Measurements from ENCODE around the gene FRA10AC1.
A peak's percentile ranks its signal among the peaks of the same experiment; 100 is the strongest.
"Not testable (repeated sequence)": the region's sequence is repeated elsewhere in the genome, so short reads cannot be mapped to it uniquely, and the experiment has no call there.

FRA10AC1 gene

DNA sequence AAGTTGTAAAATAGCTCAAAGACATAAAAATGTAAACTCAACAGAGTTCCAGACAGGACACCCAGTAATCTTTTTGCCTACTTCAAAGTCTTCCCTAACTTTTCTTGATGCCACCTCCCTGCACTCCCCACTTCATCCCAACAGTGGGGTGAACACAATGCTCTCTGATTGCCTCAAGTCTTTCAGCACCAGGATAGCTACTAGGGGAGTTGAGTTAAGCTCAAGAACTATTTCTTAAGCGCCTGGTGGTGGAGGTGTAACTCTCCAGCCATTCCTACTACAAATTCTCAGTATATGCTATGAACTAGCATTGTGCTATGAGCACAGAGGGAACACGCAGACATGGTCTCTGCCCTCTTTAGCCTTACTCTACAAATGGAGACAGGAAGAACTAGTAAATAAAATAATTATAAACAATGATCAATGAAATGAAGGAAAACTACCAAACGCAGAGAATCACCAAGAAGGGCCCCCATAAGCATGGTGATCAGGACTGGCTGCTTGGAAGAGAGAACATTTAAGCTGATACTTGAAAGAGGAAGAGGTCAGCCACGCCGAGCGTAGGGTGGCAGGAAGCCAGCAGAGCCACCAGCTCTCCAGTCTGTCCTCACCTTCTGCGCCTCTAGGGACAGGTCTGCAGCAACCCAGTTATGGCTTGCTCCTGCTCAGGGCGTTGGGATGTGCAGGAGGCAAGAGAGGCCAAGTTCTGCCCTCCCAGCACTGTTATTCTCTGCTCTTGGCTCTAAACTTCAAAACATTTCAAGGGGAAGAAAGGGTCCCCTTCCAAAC is 16.7 kb upstream of the FRA10AC1 start:
- no peak for TF ChIP-seq POLR2A (IDR thresholded peaks at IDR 0.05; ENCODE audit: low read depth, low read length)
- no peak for DNase-seq (ENCODE audit: insufficient read length, low spot score)
- FAIRE-seq: no peak

DNA sequence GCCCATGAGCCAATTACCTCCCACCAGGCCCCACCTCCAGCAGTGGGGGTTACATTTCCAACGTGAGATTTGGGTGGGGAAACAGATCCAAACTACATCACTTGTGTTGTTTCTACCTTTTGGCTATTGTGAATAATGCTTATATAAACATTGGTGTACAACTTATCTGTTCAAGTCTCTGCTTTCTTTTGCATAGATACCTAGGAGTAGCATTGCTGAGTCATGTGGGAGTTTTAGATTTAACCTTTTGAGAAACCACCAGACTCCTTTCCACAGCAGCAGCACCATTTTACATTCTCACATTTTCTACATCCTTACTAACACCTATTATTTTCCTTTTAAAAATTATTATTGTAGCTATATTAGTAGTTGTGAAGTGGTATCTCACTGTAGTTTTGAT is 14.4 kb upstream of the FRA10AC1 start:
- no peak for DNase-seq (ENCODE audit: insufficient read length, low spot score)
- FAIRE-seq: no peak
- TF ChIP-seq POLR2A (IDR thresholded peaks at IDR 0.05; ENCODE audit: low read depth, low read length): no peak

DNA sequence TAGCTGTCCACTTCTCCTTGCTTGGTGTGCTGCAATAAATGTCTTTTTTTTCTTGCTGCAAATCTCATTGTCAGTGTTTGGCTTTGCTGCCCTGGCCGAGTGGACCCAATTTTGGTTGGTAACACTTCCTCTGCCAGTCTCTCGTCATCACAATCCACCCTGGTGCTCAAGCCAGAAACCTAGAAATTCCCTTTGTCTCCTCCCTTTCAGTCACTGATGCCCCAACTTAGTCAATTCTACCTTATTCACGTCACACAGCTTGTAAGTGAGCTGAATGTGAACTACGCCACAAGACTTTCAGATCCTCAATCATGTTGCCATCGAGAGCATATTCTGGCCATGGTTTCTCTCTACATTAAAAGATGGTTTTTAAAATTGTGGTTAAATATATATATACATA is 13.0 kb upstream of the FRA10AC1 start:
- DNase-seq (ENCODE audit: insufficient read length, low spot score): no peak
- FAIRE-seq: no peak

DNA sequence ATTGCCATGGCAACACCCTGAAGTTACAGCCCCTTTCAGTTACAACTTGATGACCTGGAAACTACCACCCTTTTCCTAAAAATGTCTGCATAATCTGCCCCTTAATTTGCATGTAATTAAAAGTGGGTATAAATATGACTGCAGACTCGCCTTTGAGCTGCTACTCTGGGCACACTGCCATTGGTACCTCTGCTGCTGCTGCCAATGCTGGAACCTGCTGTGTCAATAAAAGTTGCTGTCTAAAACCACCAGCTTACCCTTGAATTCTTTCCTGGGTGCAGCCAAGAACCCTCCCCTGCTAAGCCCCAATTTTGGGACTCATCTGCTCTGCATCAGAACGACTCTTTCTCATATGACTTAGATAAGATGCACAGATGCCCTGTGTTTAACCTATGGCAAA is 10.2 kb upstream of the FRA10AC1 start:
- no peak for FAIRE-seq
- no peak for TF ChIP-seq POLR2A (IDR thresholded peaks at IDR 0.05; ENCODE audit: low read depth, low read length)

More for the DNA sequence above, 13.0 kb upstream of the FRA10AC1 start:
- TF ChIP-seq POLR2A (IDR thresholded peaks at IDR 0.05; ENCODE audit: low read depth, low read length): no peak

DNA sequence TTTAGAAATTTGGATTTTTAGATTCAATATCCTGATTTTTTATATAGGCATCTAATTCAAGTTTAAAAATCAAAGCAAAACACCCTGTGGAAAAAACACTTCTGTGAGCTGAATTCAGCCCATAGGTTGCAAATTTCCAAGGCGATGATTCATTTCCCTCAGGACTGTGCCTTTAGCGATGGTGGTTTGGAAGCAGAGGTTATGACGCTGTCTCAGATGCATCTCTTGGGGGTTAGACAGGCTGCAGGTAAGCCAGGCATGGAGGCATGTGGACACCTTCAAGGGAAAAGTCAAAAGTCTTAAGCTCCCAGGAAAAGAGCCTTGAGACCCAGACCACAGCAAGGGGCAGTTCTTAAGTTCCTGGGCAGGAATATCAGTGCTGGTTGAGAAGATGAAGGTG is 9.5 kb upstream of the FRA10AC1 start:
- no peak for DNase-seq (ENCODE audit: insufficient read length, low spot score)
- FAIRE-seq: peak; percentile 52

More for the DNA sequence above, 10.2 kb upstream of the FRA10AC1 start:
- DNase-seq (ENCODE audit: insufficient read length, low spot score): no peak

DNA sequence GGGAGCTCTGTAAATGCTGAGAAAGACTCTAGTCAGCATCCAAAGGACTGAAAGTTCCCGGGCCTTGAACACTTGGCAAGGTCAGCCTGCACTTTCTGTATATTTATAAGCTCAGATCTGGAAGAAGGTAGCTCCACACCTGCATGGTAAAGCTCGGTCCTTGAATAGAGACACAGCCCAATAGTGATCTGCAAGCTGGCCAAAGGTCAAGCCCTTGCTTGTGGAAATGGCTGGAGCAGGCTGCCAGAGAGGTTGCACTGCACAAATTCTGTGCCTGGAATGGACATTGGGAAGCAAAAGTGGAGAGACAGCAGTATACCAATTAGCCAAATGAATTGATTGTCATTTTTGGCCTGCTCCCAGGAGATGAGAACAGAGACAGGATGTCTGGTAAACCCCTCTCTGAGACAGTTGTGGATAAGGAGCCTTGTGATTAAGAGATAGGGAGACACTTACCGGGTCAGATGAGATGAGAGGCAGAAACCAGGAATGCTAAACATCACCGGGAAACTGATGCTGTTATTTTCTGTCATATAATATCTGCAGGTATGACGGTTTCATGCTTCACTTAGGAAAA is 8.0 kb upstream of the FRA10AC1 start:
- TF ChIP-seq POLR2A (IDR thresholded peaks at IDR 0.05; ENCODE audit: low read depth, low read length): no peak
- FAIRE-seq: no peak
- no peak for DNase-seq (ENCODE audit: insufficient read length, low spot score)

More for the DNA sequence above, 9.5 kb upstream of the FRA10AC1 start:
- TF ChIP-seq POLR2A (IDR thresholded peaks at IDR 0.05; ENCODE audit: low read depth, low read length): no peak

DNA sequence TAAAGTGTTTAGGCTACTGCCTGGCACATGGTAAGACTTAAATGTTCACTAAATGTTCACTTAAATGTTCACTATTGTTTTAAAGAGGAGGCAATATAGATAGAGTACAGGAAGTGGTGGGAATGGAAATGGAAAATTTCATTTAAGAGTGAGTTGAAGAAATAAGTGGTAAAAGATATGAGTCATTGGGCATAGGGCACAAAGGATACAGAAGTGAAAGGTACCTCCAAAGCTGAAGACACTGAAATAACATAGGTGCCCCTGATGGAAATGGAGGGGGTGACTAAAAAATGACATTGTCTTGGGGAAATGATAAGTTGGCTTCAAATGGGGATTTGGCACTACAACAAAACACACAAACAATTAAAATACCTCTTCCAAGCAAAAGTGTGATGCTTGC is 5.2 kb upstream of the FRA10AC1 start:
- DNase-seq (ENCODE audit: insufficient read length, low spot score) (no peak), FAIRE-seq (no peak)
- TF ChIP-seq POLR2A (IDR thresholded peaks at IDR 0.05; ENCODE audit: low read depth, low read length): no peak

DNA sequence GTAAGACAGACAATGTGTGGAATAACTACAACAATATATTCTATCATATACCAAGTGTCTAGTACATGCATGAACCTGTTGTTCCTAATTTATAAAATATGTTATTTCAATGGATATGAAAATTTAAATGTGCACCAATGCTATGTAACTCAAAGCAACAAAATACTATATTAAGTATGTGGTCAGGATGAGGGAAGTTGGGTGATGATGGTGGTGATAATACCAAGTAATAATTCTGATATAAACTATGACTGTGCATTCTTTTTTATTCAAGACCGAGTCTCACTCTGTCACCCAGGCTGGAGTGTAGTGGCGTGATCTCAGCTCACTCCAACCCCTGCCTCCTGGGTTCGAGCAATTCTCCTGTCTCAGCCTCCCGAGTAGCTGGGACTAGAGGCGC is 2.1 kb upstream of the FRA10AC1 start:
- FAIRE-seq (no peak), DNase-seq (ENCODE audit: insufficient read length, low spot score) (no peak)
- TF ChIP-seq POLR2A (IDR thresholded peaks at IDR 0.05; ENCODE audit: low read depth, low read length): no peak

DNA sequence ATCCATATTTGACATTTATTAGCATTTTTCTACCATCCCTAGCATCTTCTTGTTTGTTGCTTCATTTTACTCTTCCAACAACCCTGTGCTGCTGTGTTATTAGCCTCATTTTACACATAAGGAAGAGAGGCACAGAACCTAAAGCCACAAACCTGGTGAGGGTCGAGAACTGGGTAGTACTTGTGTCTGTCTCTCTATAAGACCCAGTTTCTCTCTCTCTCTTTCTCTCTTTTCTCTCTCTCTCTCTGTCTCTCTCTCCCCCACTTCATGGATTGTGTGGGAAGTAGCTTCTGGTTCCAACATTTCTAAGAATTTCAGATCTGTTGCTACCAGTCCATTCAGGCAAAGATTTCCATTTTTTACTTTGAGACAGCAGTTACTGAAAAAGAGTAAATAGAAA is 1.4 kb upstream of the FRA10AC1 start:
- no peak for TF ChIP-seq POLR2A (IDR thresholded peaks at IDR 0.05; ENCODE audit: low read depth, low read length)
- DNase-seq (ENCODE audit: insufficient read length, low spot score) (no peak), FAIRE-seq (no peak)

DNA sequence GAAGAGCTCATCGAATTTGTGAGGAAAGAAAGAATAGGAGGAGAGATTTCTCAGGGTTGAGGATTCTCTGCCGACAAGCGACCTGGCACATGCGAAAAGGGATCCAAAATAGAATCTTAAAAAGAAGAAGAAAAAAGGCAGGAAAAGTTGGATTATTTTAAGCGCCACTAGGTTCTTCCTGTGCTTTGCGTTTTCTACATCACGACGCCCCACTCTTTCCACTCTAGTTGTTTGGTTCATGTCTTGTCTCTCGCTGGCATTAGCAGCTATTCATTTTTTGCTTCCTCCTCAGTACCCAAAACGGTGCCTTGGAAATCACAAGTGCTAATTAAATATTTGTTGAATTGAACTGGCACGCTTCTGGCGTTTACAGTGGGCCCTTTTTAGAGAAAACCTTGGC is 674 bp upstream of the FRA10AC1 start:
- DNase-seq (ENCODE audit: insufficient read length, low spot score): no peak

DNA sequence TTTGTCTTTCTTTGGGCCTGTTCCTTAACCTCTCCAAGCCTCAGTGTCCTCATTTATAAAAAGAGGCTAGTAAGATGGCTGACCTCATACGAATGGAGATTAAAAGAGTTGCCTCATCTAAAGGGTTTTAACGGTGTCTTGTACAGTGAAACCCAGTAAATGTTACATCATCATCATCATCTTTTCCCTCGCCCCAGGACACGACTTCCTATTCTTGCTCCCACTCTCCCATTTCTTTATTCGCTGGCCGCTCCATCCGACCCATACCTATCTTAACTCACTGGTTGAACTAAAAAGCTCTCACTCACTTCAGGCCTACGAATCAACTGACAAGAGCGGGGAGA is 554 bp downstream of the FRA10AC1 start:
- no peak for TF ChIP-seq POLR2A (IDR thresholded peaks at IDR 0.05; ENCODE audit: low read depth, low read length)
- FAIRE-seq: peak; percentile 88
- peak; percentile 26 for DNase-seq (ENCODE audit: insufficient read length, low spot score)

More for the DNA sequence above, 674 bp upstream of the FRA10AC1 start:
- peak; percentile 30 for FAIRE-seq
- TF ChIP-seq POLR2A (IDR thresholded peaks at IDR 0.05; ENCODE audit: low read depth, low read length): no peak

DNA sequence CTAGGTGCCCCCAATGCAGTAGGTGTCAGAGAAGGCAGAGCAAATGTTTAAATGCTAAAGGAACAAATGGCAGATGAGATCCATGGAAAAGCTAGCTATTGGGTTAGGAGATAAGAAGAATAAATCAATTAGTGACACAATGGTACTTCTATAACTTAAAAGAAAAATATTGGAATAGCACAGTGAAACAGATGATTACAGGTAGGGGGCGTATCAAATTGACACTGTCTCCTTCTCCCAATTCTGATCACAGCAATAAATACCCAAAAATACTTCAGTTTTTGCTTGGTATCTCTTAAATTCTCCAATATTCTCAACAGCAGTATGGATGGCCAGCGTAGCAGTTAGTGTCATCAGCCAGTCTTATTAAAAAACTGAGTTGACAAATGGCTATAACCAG is 5.2 kb downstream of the FRA10AC1 start:
- no peak for TF ChIP-seq POLR2A (IDR thresholded peaks at IDR 0.05; ENCODE audit: low read depth, low read length)
- FAIRE-seq (peak; percentile 43), DNase-seq (ENCODE audit: insufficient read length, low spot score) (no peak)

DNA sequence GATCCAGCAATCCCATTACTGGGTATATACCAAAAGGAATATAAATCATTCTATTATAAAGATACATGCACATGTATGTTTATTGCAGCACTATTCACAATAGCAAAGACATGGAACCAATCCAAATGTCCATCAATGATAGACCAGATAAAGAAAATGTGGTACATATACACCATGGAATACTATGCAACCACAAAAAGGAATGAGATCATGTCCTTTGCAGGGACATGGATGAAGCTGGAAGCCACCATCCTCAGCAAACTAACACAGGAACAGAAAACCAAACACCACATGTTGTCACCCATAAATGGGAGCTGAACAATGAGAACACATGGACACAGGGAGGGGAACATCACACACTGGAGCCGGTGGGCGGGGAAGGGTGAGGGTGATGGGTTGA is 5.8 kb downstream of the FRA10AC1 start:
- not testable (repeated sequence) for DNase-seq (ENCODE audit: insufficient read length, low spot score); FAIRE-seq

DNA sequence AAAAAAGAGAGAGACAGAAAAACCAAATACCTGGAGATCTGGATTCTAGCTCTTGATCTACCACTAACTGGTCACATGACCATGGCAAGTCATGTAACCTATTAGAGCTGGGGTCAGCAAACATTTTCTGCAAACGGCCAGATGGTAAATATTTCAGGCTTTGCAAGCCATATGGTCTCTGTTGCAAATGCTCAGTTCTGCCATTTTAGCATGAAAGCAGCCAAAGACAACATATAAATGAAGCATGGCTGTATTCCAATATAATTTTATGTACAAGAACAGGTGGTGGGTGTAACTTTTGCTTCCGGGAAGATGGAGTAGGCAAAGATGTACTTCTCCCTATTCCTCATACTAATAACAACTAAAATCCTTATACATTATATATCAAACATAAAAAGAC is 6.7 kb downstream of the FRA10AC1 start:
- TF ChIP-seq POLR2A (IDR thresholded peaks at IDR 0.05; ENCODE audit: low read depth, low read length): no peak
- FAIRE-seq: peak; percentile 48

DNA sequence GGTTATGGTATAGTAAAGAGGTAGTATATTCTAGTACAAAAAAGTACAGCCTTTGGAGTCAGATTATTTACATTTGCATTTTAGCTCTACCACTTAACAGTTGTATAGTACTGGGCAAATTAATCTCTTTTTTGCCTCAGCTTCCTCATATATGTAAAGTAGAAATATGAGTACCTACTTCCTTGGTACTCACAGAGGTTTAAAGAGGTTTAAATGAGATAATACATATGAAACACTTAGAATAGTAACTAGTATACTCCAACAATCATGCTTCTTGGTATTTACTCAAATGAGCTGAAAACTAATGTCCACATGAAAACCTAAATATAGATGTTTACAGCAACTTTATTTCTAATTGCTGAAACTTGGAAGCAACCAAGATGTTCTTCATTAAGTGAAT is 14.7 kb downstream of the FRA10AC1 start:
- TF ChIP-seq POLR2A (IDR thresholded peaks at IDR 0.05; ENCODE audit: low read depth, low read length): no peak
- DNase-seq (ENCODE audit: insufficient read length, low spot score): no peak
- no peak for FAIRE-seq

More for the DNA sequence above, 6.7 kb downstream of the FRA10AC1 start:
- DNase-seq (ENCODE audit: insufficient read length, low spot score): no peak

Measured in H54 (cell line).